ENCODE measurements around the gene PLEK2. TPM values are rescaled to one million over a fixed set of nuclear protein-coding genes. Genes with fewer than 3 reads are reported as not detected.
"Not testable (repeated sequence)": the region's sequence is repeated elsewhere in the genome, so short reads cannot be mapped to it uniquely, and the experiment has no call there.

The PLEK2 gene
- total RNA-seq, 1 donor from 2014 or later = not detected

GRCh38 chr14:67357186-67357968 lies 54.6 kb downstream of the PLEK2 start:
- no peak for DNase-seq
- Histone ChIP-seq H3K27me3 (ENCODE audit: low read depth) (no peaks in the 10 kb centered on the region), H3K4me1 (peaks cover 76% of the 10 kb centered on the region), H3K4me3 (peak overlapping the region; percentile 87), H3K27ac (replicated peaks) (peak overlapping the region; percentile 99), H3K9me3 (replicated peaks) (no peaks in the 10 kb centered on the region), H3K36me3 (peaks cover 17% of the 10 kb centered on the region)
- intact Hi-C loops (cut with micrococcal nuclease) = no loop called here
- no peak for TF ChIP-seq CTCF (IDR thresholded peaks at IDR 0.05; ENCODE audit: borderline replicate concordance)

GRCh38 chr14:67352055-67352454 lies 59.9 kb downstream of the PLEK2 start:
- intact Hi-C loops (cut with micrococcal nuclease) = no loop called here
- peaks cover 67% of the 10 kb centered on the region for H3K36me3 ChIP-seq

GRCh38 chr14:67345583-67345982 lies 66.4 kb downstream of the PLEK2 start:
- intact Hi-C loops (cut with micrococcal nuclease) = no loop called here
- DNase-seq = no peak
- Histone ChIP-seq H3K27ac (replicated peaks) (no peak overlapping the region), H3K4me3 (no peak overlapping the region), H3K9me3 (replicated peaks) (no peaks in the 10 kb centered on the region), H3K27me3 (ENCODE audit: low read depth) (no peaks in the 10 kb centered on the region), H3K4me1 (no peaks in the 10 kb centered on the region), H3K36me3 (peaks cover 93% of the 10 kb centered on the region)
- TF ChIP-seq CTCF (IDR thresholded peaks at IDR 0.05; ENCODE audit: borderline replicate concordance) = no peak

More at GRCh38 chr14:67352055-67352454, 59.9 kb downstream of the PLEK2 start:
- peaks cover 27% of the 10 kb centered on the region for H3K4me1 ChIP-seq
- TF ChIP-seq CTCF (IDR thresholded peaks at IDR 0.05; ENCODE audit: borderline replicate concordance) = no peak
- H3K27ac ChIP-seq (replicated peaks) = no peak overlapping the region
- no peak for DNase-seq
- H3K9me3 ChIP-seq (replicated peaks) = no peaks in the 10 kb centered on the region
- H3K27me3 ChIP-seq (ENCODE audit: low read depth) = no peaks in the 10 kb centered on the region
- H3K4me3 ChIP-seq = no peak overlapping the region

GRCh38 chr14:67343601-67344230 lies 68.2 kb downstream of the PLEK2 start:
- H3K27me3 ChIP-seq (ENCODE audit: low read depth) = no peaks in the 10 kb centered on the region
- no peaks in the 10 kb centered on the region for H3K4me1 ChIP-seq
- TF ChIP-seq CTCF (IDR thresholded peaks at IDR 0.05; ENCODE audit: borderline replicate concordance) = no peak
- no peak for DNase-seq
- H3K27ac ChIP-seq (replicated peaks) = no peak overlapping the region
- H3K36me3 ChIP-seq = peaks cover 93% of the 10 kb centered on the region
- no peak overlapping the region for H3K4me3 ChIP-seq
- H3K9me3 ChIP-seq (replicated peaks) = no peaks in the 10 kb centered on the region
- intact Hi-C loops (cut with micrococcal nuclease) = no loop called here

- DNase-seq; H3K9me3 ChIP-seq (replicated peaks); H3K27me3 ChIP-seq (ENCODE audit: low read depth); intact Hi-C loops (cut with micrococcal nuclease); H3K27ac ChIP-seq (replicated peaks); H3K4me3 ChIP-seq; H3K4me1 ChIP-seq: not testable (repeated sequence)
- H3K36me3 ChIP-seq = peaks cover 93% of the 10 kb centered on the region
Measured at GRCh38 chr14:67341231-67341630, 70.7 kb downstream of the PLEK2 start.

Small RNAs within 50 kb of the gene (microRNA-seq; reads per million reads assigned to microRNA genes)
- not detected for gene MIR5694

Other genes starting within 250 kb of the PLEK2 start
- not detected for gene GARIN2, start 222.7 kb downstream of the PLEK2 start, total RNA-seq
- gene PALS1, start 170.7 kb downstream of the PLEK2 start, total RNA-seq = 14.3 TPM
- 185 TPM for gene ATP6V1D, start 52.4 kb downstream of the PLEK2 start, total RNA-seq
- gene EIF2S1, start 51.8 kb downstream of the PLEK2 start, total RNA-seq = 92.7 TPM
- 1.4 TPM for gene TMEM229B, start 76.6 kb upstream of the PLEK2 start, total RNA-seq
- 3.7 TPM for gene PLEKHH1, start 121.1 kb upstream of the PLEK2 start, total RNA-seq
- gene PIGH, start 188.1 kb upstream of the PLEK2 start, total RNA-seq = 12.8 TPM
- gene ARG2, start 207.8 kb upstream of the PLEK2 start, total RNA-seq = 1.2 TPM

All from left ventricle myocardium inferior (tissue), 1 donor.